IMR-90 (cell line): Measurements from ENCODE around the gene CCDC117. TPM values are rescaled to one million over a fixed set of nuclear protein-coding genes. Genes with fewer than 3 reads are reported as not detected.

Experiments
- ATAC-seq: fragments of 200-7000 bp; cut with Tn5 transposase; 2 replicates; pipeline ENCODE4 v1.9.1; 2020; ENCODE audit warnings: low read depth, mild to moderate bottlenecking, moderate library complexity
- BruUV-seq: library from RNA; stranded (reverse); fragments of 400-500 nt; replicated peaks from 2 replicates; lab custom pipeline; 2021; lab: Mats Ljungman, UMichigan
- CTCF ChIA-PET: fragments of 300-600 bp; formaldehyde crosslinking; extraction: SDS; loops from one replicate; lab custom pipeline; 2021; ENCODE audit warnings: antibody characterized with exemption; lab: Yijun Ruan, JAX
- POLR2A ChIA-PET: fragments of 300-600 bp; sonication (Branson Sonifier 250); formaldehyde crosslinking; loops from one replicate; lab custom pipeline; 2022; ENCODE audit warnings: antibody characterized with exemption; ENCODE audit not compliant: unreplicated experiment; lab: Charles Lee
- DNase-seq: peaks from one replicate; pipeline ENCODE4 v3.0.0; 2013
- H2AFZ ChIP-seq: replicated peaks from 2 replicates; pipeline ENCODE3; 2013; ENCODE audit warnings: low read length, mild to moderate bottlenecking; ENCODE audit not compliant: poor library complexity
- H2AK5ac ChIP-seq: 2 replicates; pipeline ENCODE4 v1.6.1; 2013; ENCODE audit warnings: low read depth, low read length, inconsistent platforms
- H2AK9ac ChIP-seq: replicated peaks from 2 replicates; pipeline ENCODE3; 2013; ENCODE audit warnings: mild to moderate bottlenecking, low read depth, low read length, moderate library complexity; ENCODE audit not compliant: poor library complexity
- H2BK120ac ChIP-seq: 2 replicates; pipeline ENCODE4 v1.6.1; 2013; ENCODE audit warnings: low read depth, low read length, inconsistent platforms
- H2BK15ac ChIP-seq: 3 replicates; pipeline ENCODE4 v1.6.1; 2013; ENCODE audit warnings: low read depth, low read length, inconsistent platforms
- H2BK20ac ChIP-seq: 2 replicates; pipeline ENCODE4 v1.6.1; 2013; ENCODE audit warnings: low read depth, mild to moderate bottlenecking, inconsistent platforms, low read length, moderate library complexity
- H2BK5ac ChIP-seq: 2 replicates; pipeline ENCODE4 v1.6.1; 2013; ENCODE audit warnings: mild to moderate bottlenecking, low read depth, low read length, inconsistent platforms; ENCODE audit not compliant: poor library complexity, severe bottlenecking
- H3K14ac ChIP-seq: replicated peaks from 2 replicates; pipeline ENCODE4 v1.6.1; 2013; ENCODE audit warnings: low read depth, low read length, inconsistent platforms
- H3K18ac ChIP-seq: 2 replicates; pipeline ENCODE4 v1.6.1; 2013; ENCODE audit warnings: low read depth, low read length, control low read depth
- H3K23ac ChIP-seq: 2 replicates; pipeline ENCODE4 v1.6.1; 2013; ENCODE audit warnings: low read depth, low read length, inconsistent platforms
- H3K27ac ChIP-seq: 2 replicates; pipeline ENCODE4 v1.5.1; 2013; ENCODE audit warnings: mild to moderate bottlenecking, control low read depth, low read length; ENCODE audit not compliant: insufficient read depth
- H3K27me3 ChIP-seq: 2 replicates; pipeline ENCODE4 v1.6.1; 2013; ENCODE audit warnings: low read length; ENCODE audit not compliant: control insufficient read depth, insufficient read depth
- H3K36me3 ChIP-seq: 2 replicates; pipeline ENCODE4 v1.6.1; 2013; ENCODE audit warnings: low read length, mixed read lengths; ENCODE audit not compliant: control insufficient read depth, insufficient read depth
- H3K4ac ChIP-seq: 2 replicates; pipeline ENCODE4 v1.6.1; 2013; ENCODE audit warnings: low read depth, low read length, inconsistent platforms
- H3K4me1 ChIP-seq: 2 replicates; pipeline ENCODE4 v1.6.1; 2013; ENCODE audit warnings: low read length, mixed read lengths; ENCODE audit not compliant: control insufficient read depth, insufficient read depth
- H3K4me2 ChIP-seq: 2 replicates; pipeline ENCODE4 v1.6.1; 2013; ENCODE audit warnings: low read depth, mild to moderate bottlenecking, control low read depth, low read length, moderate library complexity
- H3K4me3 ChIP-seq: 2 replicates; pipeline ENCODE4 v1.5.1; 2013; ENCODE audit warnings: low read depth, mild to moderate bottlenecking, control low read depth, low read length, moderate library complexity; ENCODE audit not compliant: insufficient read depth
- H3K56ac ChIP-seq: 2 replicates; pipeline ENCODE4 v1.6.1; 2013; ENCODE audit warnings: low read length, inconsistent platforms; ENCODE audit not compliant: insufficient read depth; ENCODE audit errors: extremely low read depth
- H3K79me1 ChIP-seq, 2 experiments: 2 replicates each; pipeline ENCODE4 v1.6.1; 2013; ENCODE audit warnings: low read length in 2 of 2, inconsistent platforms in 1 of 2, low read depth in 1 of 2
- H3K9ac ChIP-seq: 2 replicates; pipeline ENCODE4 v1.6.1; 2013; ENCODE audit warnings: low read depth, low read length, control low read depth
- H3K9me1 ChIP-seq: 2 replicates; pipeline ENCODE4 v1.6.1; 2013; ENCODE audit warnings: low read length, inconsistent platforms; ENCODE audit not compliant: insufficient read depth
- H3K9me3 ChIP-seq: 2 replicates; pipeline ENCODE4 v1.6.1; 2013; ENCODE audit warnings: low read length; ENCODE audit not compliant: control insufficient read depth, insufficient read depth
- H4K20me1 ChIP-seq: 2 replicates; pipeline ENCODE4 v1.6.1; 2013; ENCODE audit warnings: low read length, inconsistent platforms; ENCODE audit not compliant: insufficient read depth
- H4K5ac ChIP-seq: 2 replicates; pipeline ENCODE4 v1.6.1; 2013; ENCODE audit warnings: mild to moderate bottlenecking, low read depth, low read length, control low read depth
- H4K8ac ChIP-seq, 2 experiments: 2 replicates each; pipeline ENCODE4 v1.6.1; 2013; ENCODE audit warnings: low read depth in 2 of 2, low read length in 2 of 2, control low read depth in 1 of 2, inconsistent platforms in 1 of 2
- H4K91ac ChIP-seq: 2 replicates; pipeline ENCODE4 v1.6.1; 2013; ENCODE audit warnings: low read depth, low read length, inconsistent platforms; ENCODE audit not compliant: insufficient read depth
- ELK1 ChIP-seq: fragments of 150-350 bp; IDR thresholded peaks from 2 replicates; pipeline ENCODE4 v1.6.1; 2016; ENCODE audit warnings: low read depth, mild to moderate bottlenecking, low read length, moderate library complexity, borderline replicate concordance
- FOS ChIP-seq: fragments of 150-350 bp; IDR thresholded peaks from 2 replicates; pipeline ENCODE4 v1.6.1; 2016; ENCODE audit warnings: low read depth, low read length
- SMC3 ChIP-seq: fragments of 150-350 bp; IDR thresholded peaks from 2 replicates; pipeline ENCODE4 v1.6.1; 2016; ENCODE audit warnings: low read depth, mild to moderate bottlenecking, antibody characterized with exemption, low read length, moderate library complexity
- USF2 ChIP-seq: fragments of 150-350 bp; IDR thresholded peaks from 2 replicates; pipeline ENCODE4 v1.6.1; 2017; ENCODE audit warnings: mild to moderate bottlenecking, antibody characterized with exemption, low read length, low read depth
- WGBS, 2 experiments: methylation state at CpG; one replicate each; pipeline versions ENCODE4 v1.1.5 to v1.1.7; 2013; ENCODE audit warnings: missing lambda C conversion rate in 2 of 2; ENCODE audit not compliant: insufficient read length in 1 of 2; ENCODE audit errors: extremely low coverage in 2 of 2; 5-methylcytosine and 5-hydroxymethylcytosine counted together
- dilution Hi-C: fragments of 300-500 bp; cut with HindIII; formaldehyde crosslinking; loops from one replicate; pipeline ENCODE4 v1.14.3; 2018; ENCODE audit warnings: low sequenced_read_pairs; ENCODE audit not compliant: unreplicated experiment
- in situ Hi-C: fragments of 300-500 bp; cut with MboI; formaldehyde crosslinking; loops from 3 replicates; pipeline ENCODE4 v1.14.3; 2019; ENCODE audit warnings: low sequenced_read_pairs, inconsistent platforms, mixed read lengths
- intact Hi-C: fragments of 100-400 bp; cut with micrococcal nuclease; formaldehyde crosslinking; loops from 2 replicates; pipeline ENCODE4 v1.10.0; 2022
- polyA plus RNA-seq, 3 experiments: library from polyadenylated mRNA; depleted of rRNA; stranded (reverse); fragments of >200 nt; gene quantifications; 2 replicates each; pipeline ENCODE4 v1.2.3, GENCODE V29; 2012; ENCODE audit warnings: low replicate concordance in 1 of 3
- total RNA-seq: library from RNA; depleted of rRNA; stranded (reverse); fragments of >200 nt; gene quantifications from 2 replicates; pipeline ENCODE4 v1.2.3, GENCODE V29; 2012

The CCDC117 gene
- total and polyA plus RNA-seq, 2 of the 4 experiments (the other 2 are of a cell fraction): 5.9 to 7.0 TPM

- BruUV-seq: no TSS peak
- H3K9me1 ChIP-seq: peaks cover 3% of the 10 kb centered on the region; the same call in 1 of the 2 replicates
- no peak overlapping the region for H3K4ac ChIP-seq
- ATAC-seq (no peak), DNase-seq (no peak)
- intact Hi-C loops: no loop called here
- H3K36me3 ChIP-seq: no peaks in the 10 kb centered on the region
- ChIA-PET CTCF (no interaction called here), POLR2A (no interaction called here)
- no peak overlapping the region for H3K9ac ChIP-seq
- TF ChIP-seq ELK1 (no peak), FOS (no peak), SMC3 (no peak), USF2 (no peak)
- no peaks in the 10 kb centered on the region for H3K79me1 ChIP-seq
- no peak overlapping the region for H2AK9ac ChIP-seq
- H3K18ac ChIP-seq: no peak overlapping the region
- no peak overlapping the region for H4K8ac ChIP-seq
- no peak overlapping the region for H2BK15ac ChIP-seq
- H2AK5ac ChIP-seq: no peak overlapping the region
- no CpG with 5 or more reads among the region's 2 CpGs for WGBS, 2 experiments
- H3K9me3 ChIP-seq: no peaks in the 10 kb centered on the region
- H2BK20ac ChIP-seq: no peak overlapping the region
- no peak overlapping the region for H2BK5ac ChIP-seq
- H2BK120ac ChIP-seq: no peak overlapping the region
- H3K14ac ChIP-seq: no peak overlapping the region
- H3K4me3 ChIP-seq: no peak overlapping the region
- no peak overlapping the region for H3K23ac ChIP-seq
- no peaks in the 10 kb centered on the region for H3K27me3 ChIP-seq
- H3K4me2 ChIP-seq: no peak overlapping the region
- H3K27ac ChIP-seq: no peak overlapping the region
- H2AFZ ChIP-seq: no peak overlapping the region
- dilution Hi-C loops: no loop called here
- in situ Hi-C loops: loop anchor here (10.0 kb wide), 1 partner anchor 796 kb away; no protein-coding TSS in a partner anchor
- H3K56ac ChIP-seq: no peak overlapping the region
- H4K5ac ChIP-seq: no peak overlapping the region
- H4K91ac ChIP-seq: no peak overlapping the region
- H3K4me1 ChIP-seq: no peaks in the 10 kb centered on the region
- no peaks in the 10 kb centered on the region for H4K20me1 ChIP-seq
These were observed 48.4 kb downstream of the CCDC117 start for GRCh38 chr22:28820885-28821284.
